ENCODE measurements around the gene EIF2AK2. TPM values are rescaled to one million over a fixed set of nuclear protein-coding genes. Genes with fewer than 3 reads are reported as not detected.

Gene EIF2AK2
- total and polyA plus RNA-seq, 10 of the 15 experiments (the other 5 are each of a cell fraction or from before 2014, with no cell fraction given), result 16.2 to 81.4 (median 63.3) TPM

GRCh38 chr2:37102588-37102987 is 54.2 kb downstream of the EIF2AK2 start (continued):
- TF ChIP-seq ZBTB4 (CRISPR knock-in tag; IDR thresholded peaks at IDR 0.05) (no peak), POLR2AphosphoS2 (IDR thresholded peaks at IDR 0.05; ENCODE audit: low read depth, low read length) (no peak), NR2F1 (conservative IDR thresholded peaks at IDR 0.05) (no peak), ESRRA (IDR thresholded peaks at IDR 0.05; ENCODE audit: low read length) (no peak)
- TF ChIP-seq, protein P1, sequence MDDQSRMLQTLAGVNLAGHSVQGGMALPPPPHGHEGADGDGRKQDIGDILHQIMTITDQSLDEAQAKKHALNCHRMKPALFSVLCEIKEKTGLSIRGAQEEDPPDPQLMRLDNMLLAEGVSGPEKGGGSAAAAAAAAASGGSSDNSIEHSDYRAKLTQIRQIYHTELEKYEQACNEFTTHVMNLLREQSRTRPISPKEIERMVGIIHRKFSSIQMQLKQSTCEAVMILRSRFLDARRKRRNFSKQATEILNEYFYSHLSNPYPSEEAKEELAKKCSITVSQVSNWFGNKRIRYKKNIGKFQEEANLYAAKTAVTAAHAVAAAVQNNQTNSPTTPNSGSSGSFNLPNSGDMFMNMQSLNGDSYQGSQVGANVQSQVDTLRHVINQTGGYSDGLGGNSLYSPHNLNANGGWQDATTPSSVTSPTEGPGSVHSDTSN (IDR thresholded peaks at IDR 0.05; ENCODE audit: insufficient replicate concordance, low read depth, low read length), result no peak

- Histone ChIP-seq H3K4me1 (ENCODE audit: control insufficient read depth, insufficient read depth, low read length) (no peaks in the 10 kb centered on the region), H3K9ac (ENCODE audit: control insufficient read depth, insufficient read depth, low read length) (no peak overlapping the region), H3K79me2 (ENCODE audit: control insufficient read depth, insufficient read depth, low read length) (no peaks in the 10 kb centered on the region), H3K27ac (ENCODE audit: control insufficient read depth, insufficient read depth) (no peak overlapping the region), H3K36me3 (ENCODE audit: control insufficient read depth in 2 of 2, insufficient read depth in 2 of 2, low read length in 1 of 2) (peaks cover 2 to 22% of the 10 kb centered on the region in 2 experiments; a peak in 3 of 4 replicates), H3K4me2 (ENCODE audit: control insufficient read depth, insufficient read depth) (no peak overlapping the region), H2AFZ (ENCODE audit: control insufficient read depth, low read depth, low read length) (no peak overlapping the region), H3K4me3 (no peak overlapping the region), H4K20me1 (ENCODE audit: control insufficient read depth, insufficient read depth) (no peaks in the 10 kb centered on the region), H3K27me3 (replicated peaks in 1 of 2; ENCODE audit: control insufficient read depth in 2 of 2, insufficient read depth in 2 of 2, low read length in 1 of 2) (no peaks in the 10 kb centered on the region), H3K9me3 (replicated peaks; ENCODE audit: control insufficient read depth, insufficient read depth, low read length) (no peaks in the 10 kb centered on the region)
- RAD21 ChIA-PET (ENCODE audit: unreplicated experiment), result no interaction called here
- SMC1A ChIA-PET (ENCODE audit: uncharacterized antibody, unreplicated experiment), result no interaction called here
- in situ Hi-C loops (cut with MboI) (no loop called here), intact Hi-C loops (cut with micrococcal nuclease; ENCODE audit: unreplicated experiment) (no loop called here)
- no peak for ATAC-seq
- no peak for DNase-seq (ENCODE audit: low read depth, low spot score)
- POLR2A ChIA-PET, result no interaction called here
- no peak for FAIRE-seq
- CTCF ChIA-PET, result no interaction called here
- 94% methylated on average over 1 of the region's 1 CpG for WGBS (ENCODE audit: insufficient coverage, insufficient replicate concordance, low lambda C conversion rate, missing lambda C conversion rate)
- BruUV-seq (replicated peaks), result TSS peak; percentile 18
- TF ChIP-seq RCOR1 (conservative IDR thresholded peaks at IDR 0.05; ENCODE audit: low read depth, low read length), result no peak
- no peak for TF ChIP-seq SREBF2 (IDR thresholded peaks at IDR 0.05; ENCODE audit: low read length)
- TF ChIP-seq POLR2AphosphoS5 (IDR thresholded peaks at IDR 0.05; ENCODE audit: low read length), result no peak
- TF ChIP-seq SUPT20H (IDR thresholded peaks at IDR 0.05; ENCODE audit: borderline replicate concordance, control insufficient read depth, low read depth, low read length), result no peak
- TF ChIP-seq CEBPB (IDR thresholded peaks at IDR 0.05; ENCODE audit: borderline replicate concordance in 1 of 2, low read depth in 2 of 2, low read length in 2 of 2), result no peak
- no peak for TF ChIP-seq ZNF384 (IDR thresholded peaks at IDR 0.05; ENCODE audit: borderline replicate concordance, low read depth, low read length)
- TF ChIP-seq MYB (IDR thresholded peaks at IDR 0.05; ENCODE audit: borderline replicate concordance, low read depth, low read length), result no peak
- no peak for TF ChIP-seq ZBTB4 (CRISPR knock-in tag; IDR thresholded peaks at IDR 0.05)
- no peak for TF ChIP-seq BCL11A (IDR thresholded peaks at IDR 0.05; ENCODE audit: low read depth, low read length)
- no peak for TF ChIP-seq CBX5 (IDR thresholded peaks at IDR 0.05; ENCODE audit: low read depth)
Observed at GRCh38 chr2:37100054-37100453, 56.7 kb downstream of the EIF2AK2 start.

All from GM12878 (cell line).